Hepatocyte (in vitro differentiated cells): ENCODE data around the gene CLIC6.

Experiments used
- CTCF ChIP-seq: fragments of 200-600 bp; sonication (generic); IDR thresholded peaks from 2 replicates; pipeline ENCODE4 v1.5.1; 2016; ENCODE audit warnings: antibody characterized with exemption, mild to moderate bottlenecking; ENCODE audit not compliant: poor library complexity
- EZH2 ChIP-seq: fragments of 200-600 bp; sonication (generic); IDR thresholded peaks from 2 replicates; pipeline ENCODE4 v1.6.1; 2016; ENCODE audit warnings: antibody characterized with exemption, mild to moderate bottlenecking, borderline replicate concordance
- EZH2phosphoT487 ChIP-seq: fragments of 200-600 bp; sonication (generic); IDR thresholded peaks from one replicate; pipeline ENCODE4 v1.6.1; 2018; ENCODE audit warnings: antibody characterized with exemption, mild to moderate bottlenecking, low read depth, moderate library complexity; ENCODE audit not compliant: unreplicated experiment, severe bottlenecking

GRCh38 chr21:34744801-34745200, 76.0 kb downstream of the CLIC6 start:
- TF ChIP-seq CTCF, result no peak
- TF ChIP-seq EZH2phosphoT487, result no peak
- no peak for TF ChIP-seq EZH2
